SW 1271 (cell line): ENCODE data around the gene NHERF2.

Experiments used
- DNase-seq, 2 experiments: peaks; one replicate each; lab custom pipeline; 2025; lab: John Stamatoyannopoulos, UW

Gene NHERF2

DNA sequence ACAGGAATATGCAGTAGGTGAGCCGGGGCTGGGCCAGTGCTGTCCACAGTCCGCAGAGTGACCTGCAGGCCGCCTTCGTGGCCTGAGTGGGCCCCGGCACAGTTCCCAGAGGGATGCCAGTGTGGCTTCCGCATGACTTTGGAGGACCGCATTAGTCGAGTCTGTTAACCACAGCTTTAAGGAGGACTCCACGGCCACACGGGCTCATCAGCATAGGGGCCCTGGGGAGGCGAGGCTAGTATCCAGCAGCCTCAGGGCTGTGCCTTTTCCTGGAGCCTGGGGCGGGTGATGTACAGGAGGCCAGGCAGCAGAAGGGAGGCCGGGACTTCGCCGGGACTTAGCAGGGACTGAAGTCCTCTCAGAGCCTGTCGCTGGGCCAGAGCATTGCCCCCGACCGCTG is 34.3 kb downstream of the NHERF2 start:
- DNase-seq, result no peak

DNA sequence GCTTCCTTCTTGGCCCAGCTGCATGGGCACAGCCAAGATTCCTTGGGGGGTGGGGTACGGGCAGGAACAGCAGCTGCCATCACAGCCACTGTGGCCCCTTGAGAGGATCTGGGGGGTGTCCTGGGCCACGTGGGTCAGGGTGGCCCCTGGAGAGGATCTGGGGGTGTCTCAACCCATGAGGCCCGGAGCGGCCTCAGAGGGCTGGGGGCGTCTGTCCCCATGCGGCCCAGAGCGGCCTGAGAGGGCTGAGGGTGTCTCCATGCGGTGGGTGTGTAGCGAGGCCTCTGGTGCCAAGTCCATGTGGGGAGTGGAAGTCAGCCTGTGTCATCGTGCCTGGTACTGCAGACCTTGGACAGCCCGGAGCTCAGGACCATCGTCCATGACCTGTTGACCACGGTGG is 34.8 kb downstream of the NHERF2 start:
- DNase-seq, result no peak

DNA sequence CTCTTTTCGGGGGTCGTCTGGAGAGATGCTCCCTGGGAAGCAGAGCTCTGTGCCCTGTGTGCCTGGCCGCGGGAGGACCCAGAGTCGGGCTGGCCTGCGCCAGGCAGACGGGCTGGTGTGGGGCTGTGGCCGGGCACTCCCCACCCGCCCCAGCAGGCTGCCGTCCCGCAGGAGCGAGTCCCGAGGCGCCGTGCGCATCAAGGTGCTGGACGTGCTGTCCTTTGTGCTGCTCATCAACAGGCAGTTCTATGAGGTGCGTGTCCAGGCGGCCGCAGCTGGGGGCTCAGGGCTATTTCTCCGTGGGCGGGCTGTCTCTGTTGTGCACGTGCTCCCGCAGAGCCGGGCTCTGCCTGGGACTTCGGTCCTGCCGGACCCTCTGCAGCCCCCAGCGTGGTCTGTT is 36.1 kb downstream of the NHERF2 start:
- DNase-seq, result no peak

DNA sequence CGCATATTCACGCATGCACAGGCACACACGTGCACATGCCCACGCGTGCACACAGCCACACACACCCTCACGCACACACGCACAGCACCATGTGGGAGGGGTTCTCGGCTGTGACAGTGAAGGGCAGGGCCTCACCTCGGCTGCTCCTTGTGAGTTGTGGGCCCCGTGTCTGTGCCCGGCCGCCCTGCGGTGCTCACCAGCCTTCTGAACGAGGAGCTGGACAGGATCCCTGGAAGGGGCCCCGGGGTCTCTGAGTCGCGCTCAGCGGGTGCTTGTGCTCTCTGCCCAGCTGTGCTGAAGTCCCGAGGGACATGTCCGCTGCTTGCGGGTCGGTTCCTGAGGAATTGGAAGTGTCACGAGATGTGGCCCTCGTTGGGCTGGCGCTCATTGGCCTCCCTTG is 37.2 kb downstream of the NHERF2 start:
- DNase-seq, result no peak

DNA sequence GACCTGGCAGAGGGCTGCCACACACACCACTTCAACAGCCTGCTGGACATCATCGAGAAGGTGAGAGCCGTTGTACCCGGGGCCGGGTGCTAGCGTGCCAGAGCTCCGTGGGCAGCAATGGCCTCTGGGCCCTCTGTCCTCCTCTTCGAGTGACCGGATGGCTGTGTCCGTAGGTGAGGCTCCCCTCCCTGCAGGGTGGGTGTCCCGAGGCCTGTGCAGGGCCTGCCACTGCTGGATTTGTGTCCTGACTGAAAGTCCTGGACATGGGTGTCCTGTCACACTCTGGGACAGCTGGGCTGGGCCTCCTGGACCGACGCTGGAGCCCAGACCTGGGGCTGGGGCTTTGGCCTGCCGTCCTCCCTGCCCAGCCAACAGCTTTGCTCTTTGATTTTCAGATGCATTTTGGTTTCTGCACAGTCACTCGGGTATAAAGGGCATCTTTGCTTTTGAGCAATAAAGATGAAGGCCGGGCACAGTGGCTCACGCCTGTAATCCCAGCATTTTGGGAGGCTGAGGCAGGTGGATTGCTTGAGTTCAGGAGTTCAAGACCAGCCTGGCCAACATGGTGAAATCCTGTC is 37.8 kb downstream of the NHERF2 start:
- DNase-seq, result no peak

DNA sequence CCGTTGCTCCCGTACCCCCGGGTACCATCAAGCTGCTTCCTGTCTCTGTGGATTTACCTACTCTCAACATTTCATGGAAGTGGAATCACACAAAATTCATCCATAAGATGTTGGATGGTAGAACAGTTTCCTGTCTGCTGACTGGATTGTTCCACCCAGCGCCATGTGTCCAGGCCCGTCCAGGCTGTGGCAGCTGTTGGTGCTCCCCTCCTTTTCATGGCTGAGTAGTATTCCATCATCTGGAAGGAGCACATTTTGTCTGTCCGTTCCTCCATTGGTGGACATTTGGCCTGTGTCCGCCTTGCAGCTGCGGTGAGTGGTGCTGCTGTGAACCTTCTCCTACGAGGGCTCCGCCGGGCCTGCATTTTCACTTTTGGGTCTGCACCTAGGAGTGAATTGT is 39.4 kb downstream of the NHERF2 start:
- no peak for DNase-seq

DNA sequence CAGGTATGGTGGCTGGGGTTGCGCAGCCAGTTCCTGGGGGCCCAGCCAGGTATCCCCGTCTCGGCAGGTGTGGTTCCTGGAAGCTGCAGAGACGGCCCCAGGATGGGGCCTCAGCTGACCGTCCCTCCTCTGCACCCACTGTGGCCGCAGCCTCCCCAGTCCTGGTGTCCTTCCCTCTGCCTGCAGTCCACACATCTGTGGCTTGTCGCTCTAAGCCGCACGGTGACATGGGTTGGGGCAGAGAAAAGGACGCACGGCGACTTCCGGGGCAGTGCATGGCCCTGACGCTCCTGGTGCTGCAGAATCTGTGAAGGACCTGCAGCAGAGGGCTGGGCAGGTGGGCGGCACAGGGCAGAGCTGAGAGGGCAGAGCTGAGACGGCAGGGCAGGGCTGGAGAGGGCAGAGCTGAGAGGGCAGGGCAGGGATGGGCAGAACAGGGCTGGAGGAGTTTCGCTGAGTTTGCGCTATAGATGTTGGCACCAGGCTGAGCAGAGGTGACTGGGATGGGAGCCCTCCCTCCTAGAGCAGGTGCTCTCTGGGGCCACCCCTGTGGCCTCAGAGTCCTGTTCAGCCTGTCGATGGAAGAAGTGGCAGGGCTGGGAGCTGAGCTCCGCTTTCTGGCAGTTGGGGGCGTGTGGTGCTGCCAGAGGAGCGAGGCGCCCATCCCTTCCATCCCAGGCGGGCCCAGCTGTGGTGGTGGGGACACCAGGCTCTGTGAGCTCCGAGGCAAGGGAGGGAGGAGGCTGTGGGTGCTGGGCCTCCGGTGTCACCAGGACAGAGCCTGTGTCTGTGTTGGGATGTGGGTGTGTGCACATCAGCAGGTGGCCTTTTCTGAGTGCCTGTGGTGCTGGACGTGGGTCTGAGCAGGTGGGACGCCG is 44.1 kb downstream of the NHERF2 start:
- no peak for DNase-seq

DNA sequence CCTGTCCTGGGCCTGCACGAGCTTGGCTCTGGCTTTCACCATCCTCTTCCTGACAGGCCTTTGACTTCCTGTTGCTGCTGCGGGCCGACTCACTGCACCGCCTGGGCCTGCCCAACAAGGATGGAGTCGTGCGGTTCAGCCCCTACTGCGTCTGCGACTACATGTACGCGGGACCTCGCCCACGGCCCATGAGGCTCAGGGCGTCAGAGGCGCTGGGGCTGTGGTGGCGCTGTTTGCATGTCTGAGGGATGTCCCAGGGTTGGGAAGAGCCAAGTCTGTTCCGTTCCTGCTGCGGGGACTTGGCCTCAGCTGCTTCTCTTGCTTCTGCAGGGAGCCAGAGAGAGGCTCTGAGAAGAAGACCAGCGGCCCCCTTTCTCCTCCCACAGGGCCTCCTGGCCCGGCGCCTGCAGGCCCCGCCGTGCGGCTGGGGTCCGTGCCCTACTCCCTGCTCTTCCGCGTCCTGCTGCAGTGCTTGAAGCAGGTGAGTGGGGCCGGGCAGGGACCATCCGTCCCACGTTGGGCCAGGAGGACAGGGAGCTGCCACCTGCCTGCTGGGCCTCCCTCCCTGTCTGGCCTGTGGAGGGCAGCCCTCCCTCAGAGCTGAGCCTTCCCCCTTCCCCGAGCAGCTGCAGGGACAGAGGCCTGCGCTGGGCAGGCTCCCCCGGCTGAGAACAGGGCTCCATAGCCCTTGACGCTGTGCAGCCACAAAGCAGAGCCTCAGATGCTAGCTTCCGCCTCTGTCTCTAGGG is 44.9 kb downstream of the NHERF2 start:
- DNase-seq, result no peak

DNA sequence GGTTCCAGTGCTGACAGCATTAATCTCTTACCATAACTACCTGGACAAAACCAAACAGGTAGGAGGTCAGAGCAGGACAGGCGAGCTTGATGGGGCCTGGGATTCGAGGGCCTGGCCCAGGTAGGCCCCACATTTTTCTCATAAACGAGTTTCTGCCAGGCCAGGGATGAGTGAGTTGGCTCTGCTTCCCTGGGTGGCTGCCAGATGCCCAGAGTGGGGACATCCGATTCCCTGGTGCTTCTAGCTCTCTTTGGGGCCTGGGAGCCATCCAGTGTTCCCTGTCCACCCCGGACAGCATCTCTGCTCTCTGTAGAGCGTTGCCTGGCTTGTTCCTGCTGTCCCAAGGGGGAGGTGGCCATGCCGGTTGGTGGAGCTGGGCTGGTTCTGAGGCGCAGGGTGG is 46.2 kb downstream of the NHERF2 start:
- no peak for DNase-seq

DNA sequence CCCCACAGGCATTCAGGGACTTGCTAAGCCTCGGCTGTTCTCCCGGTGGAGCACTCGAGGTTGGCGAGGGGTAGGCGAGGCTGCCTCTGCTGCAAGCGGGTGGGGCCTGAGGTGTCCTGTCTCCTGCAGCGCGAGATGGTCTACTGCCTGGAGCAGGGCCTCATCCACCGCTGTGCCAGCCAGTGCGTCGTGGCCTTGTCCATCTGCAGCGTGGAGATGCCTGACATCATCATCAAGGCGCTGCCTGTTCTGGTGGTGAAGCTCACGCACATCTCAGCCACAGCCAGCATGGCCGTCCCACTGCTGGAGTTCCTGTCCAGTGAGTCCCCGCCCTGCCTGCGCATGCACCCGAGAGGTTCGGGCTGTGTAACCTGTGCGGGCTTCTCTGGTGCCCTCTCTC is 47.4 kb downstream of the NHERF2 start:
- DNase-seq, result no peak

DNA sequence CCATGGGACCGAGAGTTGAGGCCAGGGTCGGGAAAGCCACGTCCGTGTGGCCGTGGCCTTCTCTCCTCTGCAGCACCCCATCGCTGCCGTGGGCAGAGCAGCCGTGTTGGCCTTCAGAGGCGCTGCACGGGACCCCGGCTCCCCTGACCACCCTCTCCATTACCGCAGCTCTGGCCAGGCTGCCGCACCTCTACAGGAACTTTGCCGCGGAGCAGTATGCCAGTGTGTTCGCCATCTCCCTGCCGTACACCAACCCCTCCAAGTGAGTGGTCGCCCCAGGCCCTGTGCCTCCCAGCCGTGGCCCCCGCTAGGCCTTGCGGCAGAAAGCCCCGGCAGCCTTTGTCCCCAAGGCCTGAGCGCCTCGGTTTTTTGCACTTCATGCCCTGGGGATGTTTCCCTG is 48.9 kb downstream of the NHERF2 start:
- DNase-seq, result no peak

DNA sequence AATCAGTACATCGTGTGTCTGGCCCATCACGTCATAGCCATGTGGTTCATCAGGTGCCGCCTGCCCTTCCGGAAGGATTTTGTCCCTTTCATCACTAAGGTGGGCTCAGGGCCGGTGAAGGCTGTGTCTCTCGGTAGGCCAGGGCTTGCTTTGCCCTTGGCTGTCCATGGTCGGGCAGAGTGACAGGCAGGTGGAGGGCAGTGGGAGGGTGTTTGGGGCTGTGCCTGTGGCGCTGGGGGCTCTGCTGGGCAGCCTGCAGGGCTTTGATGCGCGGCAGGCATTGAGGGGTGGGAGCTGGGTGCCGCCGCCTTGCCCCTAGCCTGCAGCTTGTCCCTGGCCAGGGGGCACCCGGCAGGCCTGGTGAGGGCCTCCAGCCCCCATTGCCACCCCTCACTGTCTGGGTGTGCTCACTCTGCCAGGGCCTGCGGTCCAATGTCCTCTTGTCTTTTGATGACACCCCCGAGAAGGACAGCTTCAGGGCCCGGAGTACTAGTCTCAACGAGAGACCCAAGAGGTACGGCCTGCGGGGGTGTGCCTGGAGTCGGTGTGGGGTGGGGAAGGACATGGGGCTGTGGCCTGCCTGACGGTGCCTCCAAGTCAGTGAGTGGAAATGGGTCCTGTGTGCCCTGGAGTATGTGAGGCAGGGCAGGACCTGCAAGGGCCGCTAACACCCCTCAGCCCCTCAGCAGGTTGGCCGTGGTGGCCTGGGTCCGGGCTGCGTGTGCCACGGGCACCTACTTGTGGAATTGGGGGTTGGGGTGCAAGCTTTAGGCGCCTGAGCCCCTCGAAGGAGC is 49.6 kb downstream of the NHERF2 start:
- DNase-seq, result no peak

DNA sequence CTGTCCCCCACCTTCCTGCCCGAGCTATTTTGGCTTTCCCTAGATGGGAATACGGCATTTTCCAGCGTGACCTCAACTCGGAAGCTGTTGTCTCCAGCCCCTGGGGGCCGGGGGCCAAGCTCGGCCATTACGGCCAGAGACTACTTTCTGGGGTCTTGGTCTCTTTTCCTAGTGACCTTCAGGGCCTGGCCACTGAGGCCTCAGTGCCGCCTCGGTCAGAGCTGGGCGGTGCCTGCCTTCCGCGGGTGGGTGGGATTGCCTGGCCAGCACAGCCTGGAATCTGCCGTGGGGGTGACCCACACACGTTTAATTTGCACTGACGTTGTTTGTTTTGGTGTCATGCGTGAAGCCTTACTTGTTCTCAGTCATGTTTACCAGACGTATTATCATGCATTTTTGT is 50.3 kb downstream of the NHERF2 start:
- no peak for DNase-seq

DNA sequence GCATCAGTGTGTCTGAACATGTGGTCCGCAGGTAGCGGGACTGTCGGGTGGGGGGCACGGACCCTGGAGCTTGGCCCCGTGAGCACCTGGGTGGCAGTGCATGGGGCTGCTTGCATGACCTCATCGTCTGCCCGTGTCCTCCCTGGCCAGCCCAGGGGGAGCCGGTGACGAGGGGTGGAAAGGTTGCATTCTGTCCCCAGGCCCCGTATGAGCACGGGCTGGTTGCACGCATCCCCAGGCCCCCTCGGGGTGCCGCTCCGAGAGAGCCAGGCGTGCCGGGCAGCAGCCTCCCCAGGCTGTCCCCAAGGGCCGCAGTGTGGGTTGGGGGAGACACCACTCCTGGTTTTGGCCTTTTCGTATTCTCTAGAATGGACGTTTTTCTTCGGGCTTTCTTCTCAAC is 51.0 kb downstream of the NHERF2 start:
- DNase-seq, result no peak

DNA sequence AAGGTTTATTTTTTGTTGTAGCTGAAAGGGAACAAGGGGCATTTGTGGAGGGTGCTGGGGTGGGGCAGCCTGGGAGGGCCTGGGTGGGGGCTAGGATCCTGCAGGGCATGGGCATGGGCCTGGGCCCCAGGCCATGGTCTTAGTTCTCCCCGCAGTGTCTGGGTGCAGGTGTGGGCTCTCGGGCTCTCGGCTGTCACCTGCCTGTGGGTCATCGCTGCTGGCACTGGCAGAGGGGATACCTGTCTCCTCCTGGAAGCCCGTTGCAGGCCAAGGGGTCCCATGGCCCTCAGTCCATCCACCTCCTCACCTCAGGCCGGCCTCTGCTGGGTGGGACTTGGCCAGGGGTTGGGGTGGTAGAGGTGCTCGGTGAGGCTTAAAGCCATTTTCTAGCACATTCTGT is 51.4 kb downstream of the NHERF2 start:
- no peak for DNase-seq

DNA sequence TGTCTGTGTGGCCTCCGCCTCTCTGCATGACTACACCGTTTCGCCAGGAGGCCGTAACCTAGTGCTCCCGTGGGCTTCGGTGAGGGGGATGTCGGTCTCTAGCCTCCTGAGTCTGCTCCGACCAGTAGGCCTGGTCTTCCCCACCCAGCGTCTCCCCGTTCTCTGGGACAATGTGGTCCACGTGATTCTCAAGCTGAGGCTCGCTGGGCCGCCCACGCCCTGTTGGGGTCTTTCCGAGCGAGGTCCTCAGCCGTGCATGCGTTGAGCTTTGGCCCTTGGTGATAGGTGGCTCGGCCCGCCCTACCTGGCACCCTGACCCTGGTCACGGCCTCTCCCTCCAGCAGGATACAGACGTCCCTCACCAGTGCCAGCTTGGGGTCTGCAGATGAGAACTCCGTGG is 52.0 kb downstream of the NHERF2 start:
- no peak for DNase-seq

DNA sequence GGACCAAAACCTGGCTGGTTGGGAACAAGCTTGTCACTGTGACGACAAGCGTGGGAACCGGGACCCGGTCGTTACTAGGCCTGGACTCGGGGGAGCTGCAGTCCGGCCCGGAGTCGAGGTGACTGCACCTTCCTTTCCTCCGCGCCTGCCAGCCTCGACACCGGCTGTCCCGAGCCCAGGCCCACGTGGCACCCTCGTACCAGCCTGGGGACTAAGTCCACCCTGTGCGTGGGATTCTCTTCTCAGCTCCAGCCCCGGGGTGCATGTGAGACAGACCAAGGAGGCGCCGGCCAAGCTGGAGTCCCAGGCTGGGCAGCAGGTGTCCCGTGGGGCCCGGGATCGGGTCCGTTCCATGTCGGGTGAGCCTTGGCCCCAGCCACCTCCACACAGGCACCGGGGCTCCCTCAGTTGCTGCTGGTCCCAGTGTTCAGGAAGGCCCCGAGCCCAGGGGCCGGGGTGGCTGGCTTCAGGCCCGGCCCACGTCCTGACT is 52.7 kb downstream of the NHERF2 start:
- DNase-seq, result no peak

DNA sequence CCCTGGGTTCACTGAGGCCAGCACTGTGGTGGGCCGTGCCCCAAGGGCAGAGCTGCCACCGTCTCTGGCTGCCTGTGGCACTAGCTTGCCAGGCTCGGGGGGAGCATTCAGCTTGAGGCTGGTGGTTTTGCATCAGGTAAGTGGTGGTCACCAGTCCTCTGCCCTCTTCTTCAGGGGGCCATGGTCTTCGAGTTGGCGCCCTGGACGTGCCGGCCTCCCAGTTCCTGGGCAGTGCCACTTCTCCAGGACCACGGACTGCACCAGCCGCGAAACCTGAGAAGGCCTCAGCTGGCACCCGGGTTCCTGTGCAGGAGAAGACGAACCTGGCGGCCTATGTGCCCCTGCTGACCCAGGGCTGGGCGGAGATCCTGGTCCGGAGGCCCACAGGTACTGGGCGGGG is 53.3 kb downstream of the NHERF2 start:
- DNase-seq, result no peak

DNA sequence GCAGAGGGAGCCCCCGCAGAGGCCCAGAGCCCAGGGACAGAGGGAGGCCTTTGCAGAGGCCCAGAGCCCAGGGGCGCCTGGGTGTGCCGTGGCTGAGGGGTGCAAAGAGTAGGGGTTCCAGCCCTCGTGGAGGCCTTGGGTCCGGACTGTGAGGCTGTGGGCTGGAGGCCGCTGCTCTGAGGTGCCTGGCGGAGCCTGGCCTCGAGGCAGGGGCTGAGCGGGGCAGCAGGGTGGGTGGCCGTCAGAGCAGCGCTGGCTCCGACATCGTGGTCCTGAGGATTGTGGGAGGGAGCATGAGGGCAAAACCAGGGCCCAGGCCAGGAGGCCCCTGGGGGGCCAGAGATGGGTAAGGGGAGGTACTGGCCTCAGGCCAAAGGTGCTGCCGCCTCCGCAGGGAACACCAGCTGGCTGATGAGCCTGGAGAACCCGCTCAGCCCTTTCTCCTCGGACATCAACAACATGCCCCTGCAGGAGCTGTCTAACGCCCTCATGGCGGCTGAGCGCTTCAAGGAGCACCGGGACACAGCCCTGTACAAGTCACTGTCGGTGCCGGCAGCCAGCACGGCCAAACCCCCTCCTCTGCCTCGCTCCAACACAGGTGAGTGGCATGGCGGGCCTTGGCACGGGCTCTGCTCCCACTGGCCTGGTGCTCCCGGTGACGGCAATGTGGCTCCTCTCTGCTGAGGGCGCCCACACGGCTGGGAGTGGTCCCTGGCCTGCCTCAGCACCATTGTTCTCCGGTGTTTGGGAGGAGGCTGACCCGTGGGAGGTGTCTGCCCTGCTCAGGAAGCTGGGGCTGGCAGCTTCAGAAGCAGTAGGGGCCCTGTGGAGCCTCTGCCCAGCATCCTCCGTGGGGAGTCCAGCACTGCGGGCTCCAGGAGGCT is 54.7 kb downstream of the NHERF2 start:
- no peak for DNase-seq

DNA sequence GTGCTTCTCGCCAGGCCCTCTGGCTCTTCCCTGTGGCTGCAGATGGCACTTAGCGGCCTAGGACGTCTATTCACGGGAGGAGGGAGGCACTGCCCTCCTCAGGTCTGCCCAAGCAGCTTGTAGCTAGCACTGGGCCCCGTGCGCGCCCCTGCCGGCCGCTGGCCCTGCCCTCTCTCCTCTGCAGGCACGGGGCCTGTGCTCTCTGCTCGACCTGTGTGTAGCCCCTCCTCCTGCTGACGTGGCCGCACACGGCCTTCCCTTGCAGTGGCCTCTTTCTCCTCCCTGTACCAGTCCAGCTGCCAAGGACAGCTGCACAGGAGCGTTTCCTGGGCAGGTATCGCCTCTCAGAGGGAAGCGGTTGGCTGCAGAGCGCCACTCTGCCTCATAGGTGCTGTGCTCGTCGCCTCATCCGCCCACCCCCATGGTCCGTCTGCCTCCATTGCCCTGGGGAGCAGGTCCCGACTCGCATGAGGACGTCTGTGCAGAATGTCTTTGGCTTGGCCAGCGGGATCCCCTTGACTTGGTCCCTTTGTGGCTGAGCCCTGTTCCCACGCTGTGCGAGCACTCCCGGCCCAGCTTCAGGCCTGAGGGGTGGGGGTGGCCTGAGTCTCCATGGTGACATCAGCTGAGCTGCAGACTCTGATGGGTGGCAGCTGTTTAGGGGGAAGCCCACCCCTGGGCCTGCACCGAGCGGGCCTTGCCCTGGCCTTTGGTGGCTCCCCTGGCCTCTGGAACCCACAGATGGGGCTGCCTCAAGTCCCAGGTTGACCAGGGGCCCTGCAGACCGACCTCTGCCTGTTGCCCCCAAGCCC is 55.7 kb downstream of the NHERF2 start:
- DNase-seq, result no peak
